NCI-H1105 treated with DMSO at 0.1 percent for 48 hours (cell line): ENCODE measurements around the gene NOL9.
"Not testable (repeated sequence)": the region's sequence is repeated elsewhere in the genome, so short reads cannot be mapped to it uniquely, and the experiment has no call there.

Source experiments
- DNase-seq: peaks from one replicate; lab custom pipeline; 2025; lab: John Stamatoyannopoulos, UW

Gene NOL9

GRCh38 chr1:6503884-6504602 is 50.3 kb downstream of the NOL9 start:
- no peak for DNase-seq

- DNase-seq: no peak
Observed at GRCh38 chr1:6502000-6502891, 52.1 kb downstream of the NOL9 start.

- no peak for DNase-seq
Observed at GRCh38 chr1:6501279-6501813, 53.0 kb downstream of the NOL9 start.

GRCh38 chr1:6500544-6501278 is 53.6 kb downstream of the NOL9 start:
- DNase-seq: no peak

GRCh38 chr1:6499296-6499695 is 55.0 kb downstream of the NOL9 start:
- DNase-seq: no peak

GRCh38 chr1:6498576-6499111 is 55.7 kb downstream of the NOL9 start:
- DNase-seq: no peak

GRCh38 chr1:6497867-6498575 is 56.3 kb downstream of the NOL9 start:
- no peak for DNase-seq

GRCh38 chr1:6497215-6497866 is 57.0 kb downstream of the NOL9 start:
- peak; percentile 55 for DNase-seq

GRCh38 chr1:6496890-6497214 is 57.5 kb downstream of the NOL9 start:
- DNase-seq: no peak

GRCh38 chr1:6496365-6496721 is 58.0 kb downstream of the NOL9 start:
- DNase-seq: no peak

- no peak for DNase-seq
Observed at GRCh38 chr1:6495540-6496364, 58.6 kb downstream of the NOL9 start.

GRCh38 chr1:6495041-6495441 is 59.3 kb downstream of the NOL9 start:
- no peak for DNase-seq

- no peak for DNase-seq
Observed at GRCh38 chr1:6494627-6495026, 59.7 kb downstream of the NOL9 start.

- DNase-seq: not testable (repeated sequence)
Observed at GRCh38 chr1:6493834-6494223, 60.5 kb downstream of the NOL9 start.

- DNase-seq: no peak
Observed at GRCh38 chr1:6491966-6492365, 62.3 kb downstream of the NOL9 start.

- DNase-seq: no peak
Observed at GRCh38 chr1:6491480-6491962, 62.8 kb downstream of the NOL9 start, which contains the start of gene PLEKHG5. Gene PLEKHG5 (minus strand): TSS chr1:6491667. CDS start chr1:6477571, 14,096 bp downstream.

GRCh38 chr1:6491081-6491449 is 63.2 kb downstream of the NOL9 start:
- no peak for DNase-seq

- DNase-seq: peak; percentile 40
Observed at GRCh38 chr1:6490181-6491080, 63.9 kb downstream of the NOL9 start.

- DNase-seq: peak; percentile 64
Observed at GRCh38 chr1:6489799-6490180, 64.5 kb downstream of the NOL9 start.
